Measurements from ENCODE around the gene PANK1.
A peak's percentile ranks its signal among the peaks of the same experiment; 100 is the strongest.
"Not testable (repeated sequence)": the region's sequence is repeated elsewhere in the genome, so short reads cannot be mapped to it uniquely, and the experiment has no call there.

PANK1 gene

GRCh38 chr10:89566992-89567391 is 78.0 kb downstream of the PANK1 start:
- DNase-seq: no peak

GRCh38 chr10:89566095-89566950 is 78.7 kb downstream of the PANK1 start:
- no peak for DNase-seq

GRCh38 chr10:89565180-89565579 is 79.9 kb downstream of the PANK1 start:
- DNase-seq: no peak

- peak; percentile 63 for DNase-seq
Measured at GRCh38 chr10:89563861-89564478, 81.1 kb downstream of the PANK1 start.

GRCh38 chr10:89563311-89563710 is 81.7 kb downstream of the PANK1 start:
- no peak for DNase-seq

- DNase-seq: no peak
Measured at GRCh38 chr10:89556600-89556999, 88.4 kb downstream of the PANK1 start.

GRCh38 chr10:89555688-89556445 is 89.2 kb downstream of the PANK1 start:
- no peak for DNase-seq

GRCh38 chr10:89554433-89554832 is 90.6 kb downstream of the PANK1 start:
- DNase-seq: no peak

- no peak for DNase-seq
Measured at GRCh38 chr10:89553064-89553734, 91.8 kb downstream of the PANK1 start.

- no peak for DNase-seq
Measured at GRCh38 chr10:89552213-89552612, 92.8 kb downstream of the PANK1 start.

- DNase-seq: no peak
Measured at GRCh38 chr10:89550509-89550908, 94.5 kb downstream of the PANK1 start.

- DNase-seq: no peak
Measured at GRCh38 chr10:89549510-89549909, 95.5 kb downstream of the PANK1 start.

- no peak for DNase-seq
Measured at GRCh38 chr10:89548673-89549072, 96.4 kb downstream of the PANK1 start.

- no peak for DNase-seq
Measured at GRCh38 chr10:89547853-89548513, 97.1 kb downstream of the PANK1 start.

- not testable (repeated sequence) for DNase-seq
Measured at GRCh38 chr10:89546651-89547050, 98.4 kb downstream of the PANK1 start.

GRCh38 chr10:89543841-89544240 is 101.2 kb downstream of the PANK1 start:
- DNase-seq: no peak

- DNase-seq: no peak
Measured at GRCh38 chr10:89540420-89540949, 104.6 kb downstream of the PANK1 start.

- DNase-seq: no peak
Measured at GRCh38 chr10:89537364-89537763, 107.7 kb downstream of the PANK1 start.

- DNase-seq: no peak
Measured at GRCh38 chr10:89536013-89536354, 109.1 kb downstream of the PANK1 start.

GRCh38 chr10:89535171-89536012 is 109.7 kb downstream of the PANK1 start, which contains the start of gene SLC16A12:
Gene SLC16A12 (minus strand): TSS chr10:89535594. CDS start chr10:89462578, 73,016 bp downstream.
- no peak for DNase-seq

- no peak for DNase-seq
Measured at GRCh38 chr10:89534826-89535166, 110.2 kb downstream of the PANK1 start.
